ENCODE results near the gene MYH14. TPM values are rescaled to one million over a fixed set of nuclear protein-coding genes. Genes with fewer than 3 reads are reported as not detected.

MYH14 gene
- total and polyA plus RNA-seq, 9 of the 15 experiments (the other 6 are each of a cell fraction or from before 2014, with no cell fraction given), result 0.04 to 0.86 (median 0.19) TPM; not detected in 2

DNA sequence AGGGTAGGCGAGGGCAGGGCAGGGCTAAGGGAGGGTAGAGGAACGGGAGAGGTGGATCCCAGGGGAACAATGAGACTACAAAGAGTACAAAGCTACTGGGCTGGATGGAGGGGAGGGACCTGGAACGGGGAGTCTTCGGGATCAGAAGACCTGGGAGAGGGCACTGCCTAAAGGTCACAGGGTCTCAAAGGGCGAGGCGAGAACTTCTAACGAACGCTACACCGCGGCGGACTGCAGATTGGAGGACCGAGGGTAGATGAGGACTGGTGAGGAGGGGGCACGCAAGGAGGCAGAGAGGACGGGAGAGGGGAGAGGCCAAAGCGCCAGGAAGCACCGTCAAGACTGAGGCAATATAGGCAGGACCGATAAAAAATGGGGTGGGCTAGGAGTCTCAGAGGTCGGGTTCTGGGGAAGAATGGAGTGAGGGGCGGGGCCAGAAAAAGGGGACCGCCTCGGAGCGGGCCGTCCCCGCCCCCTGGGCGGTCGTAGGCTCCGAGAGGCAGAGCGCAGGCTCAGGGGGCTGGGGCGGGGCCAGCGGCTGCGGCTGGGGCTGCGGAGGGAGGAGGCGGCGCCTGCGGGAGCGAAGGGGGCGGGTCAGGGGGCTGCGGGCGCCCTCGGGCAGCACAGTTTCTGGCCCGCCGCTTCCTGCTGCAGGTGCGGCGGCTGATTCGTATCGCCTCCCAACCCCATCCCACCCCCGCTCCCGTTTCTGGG lies 127.1 kb downstream of the MYH14 start (continued):
- TF ChIP-seq NUFIP1 (IDR thresholded peaks at IDR 0.05; ENCODE audit: partially characterized antibody), result no peak
- TF ChIP-seq ARNT (IDR thresholded peaks at IDR 0.05), result peak; percentile 21 to 35; a peak in 2 of 4 replicates
- no peak for TF ChIP-seq ZNF699 (CRISPR knock-in tag; IDR thresholded peaks at IDR 0.05; ENCODE audit: insufficient replicate concordance)
- no peak for TF ChIP-seq SMARCC2 (IDR thresholded peaks at IDR 0.05; ENCODE audit: low read depth)
- TF ChIP-seq CHD4 (IDR thresholded peaks at IDR 0.05; ENCODE audit: insufficient read depth, insufficient replicate concordance, low read depth, low read length, poor library complexity, severe bottlenecking), result no peak
- TF ChIP-seq IFI16 (CRISPR knock-in tag; IDR thresholded peaks at IDR 0.05), result no peak
- TF ChIP-seq, protein P1, sequence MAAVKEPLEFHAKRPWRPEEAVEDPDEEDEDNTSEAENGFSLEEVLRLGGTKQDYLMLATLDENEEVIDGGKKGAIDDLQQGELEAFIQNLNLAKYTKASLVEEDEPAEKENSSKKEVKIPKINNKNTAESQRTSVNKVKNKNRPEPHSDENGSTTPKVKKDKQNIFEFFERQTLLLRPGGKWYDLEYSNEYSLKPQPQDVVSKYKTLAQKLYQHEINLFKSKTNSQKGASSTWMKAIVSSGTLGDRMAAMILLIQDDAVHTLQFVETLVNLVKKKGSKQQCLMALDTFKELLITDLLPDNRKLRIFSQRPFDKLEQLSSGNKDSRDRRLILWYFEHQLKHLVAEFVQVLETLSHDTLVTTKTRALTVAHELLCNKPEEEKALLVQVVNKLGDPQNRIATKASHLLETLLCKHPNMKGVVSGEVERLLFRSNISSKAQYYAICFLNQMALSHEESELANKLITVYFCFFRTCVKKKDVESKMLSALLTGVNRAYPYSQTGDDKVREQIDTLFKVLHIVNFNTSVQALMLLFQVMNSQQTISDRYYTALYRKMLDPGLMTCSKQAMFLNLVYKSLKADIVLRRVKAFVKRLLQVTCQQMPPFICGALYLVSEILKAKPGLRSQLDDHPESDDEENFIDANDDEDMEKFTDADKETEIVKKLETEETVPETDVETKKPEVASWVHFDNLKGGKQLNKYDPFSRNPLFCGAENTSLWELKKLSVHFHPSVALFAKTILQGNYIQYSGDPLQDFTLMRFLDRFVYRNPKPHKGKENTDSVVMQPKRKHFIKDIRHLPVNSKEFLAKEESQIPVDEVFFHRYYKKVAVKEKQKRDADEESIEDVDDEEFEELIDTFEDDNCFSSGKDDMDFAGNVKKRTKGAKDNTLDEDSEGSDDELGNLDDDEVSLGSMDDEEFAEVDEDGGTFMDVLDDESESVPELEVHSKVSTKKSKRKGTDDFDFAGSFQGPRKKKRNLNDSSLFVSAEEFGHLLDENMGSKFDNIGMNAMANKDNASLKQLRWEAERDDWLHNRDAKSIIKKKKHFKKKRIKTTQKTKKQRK (IDR thresholded peaks at IDR 0.05; ENCODE audit: borderline replicate concordance, low read depth, low read length), result no peak
- TF ChIP-seq ZNF274 (IDR thresholded peaks at IDR 0.05; ENCODE audit: borderline replicate concordance, low read depth, low read length), result no peak
- TF ChIP-seq ZNF212 (CRISPR knock-in tag; IDR thresholded peaks at IDR 0.05), result no peak
- no peak for TF ChIP-seq TOE1 (IDR thresholded peaks at IDR 0.05; ENCODE audit: borderline replicate concordance)
- TF ChIP-seq TOE1 (CRISPR knock-in tag; IDR thresholded peaks at IDR 0.05; ENCODE audit: borderline replicate concordance, low read depth), result no peak
- no peak for TF ChIP-seq CBX1 (IDR thresholded peaks at IDR 0.05; ENCODE audit: low read depth)
- no peak for TF ChIP-seq ZNF780A (CRISPR knock-in tag; IDR thresholded peaks at IDR 0.05)
- TF ChIP-seq ZNF282 (CRISPR knock-in tag; IDR thresholded peaks at IDR 0.05), result no peak
- peak; percentile 78 for TF ChIP-seq ZNF263 (CRISPR knock-in tag; IDR thresholded peaks at IDR 0.05; ENCODE audit: borderline replicate concordance)
- TF ChIP-seq TCFL5 (CRISPR knock-in tag; conservative IDR thresholded peaks at IDR 0.05), result no peak
- TF ChIP-seq, protein P2, sequence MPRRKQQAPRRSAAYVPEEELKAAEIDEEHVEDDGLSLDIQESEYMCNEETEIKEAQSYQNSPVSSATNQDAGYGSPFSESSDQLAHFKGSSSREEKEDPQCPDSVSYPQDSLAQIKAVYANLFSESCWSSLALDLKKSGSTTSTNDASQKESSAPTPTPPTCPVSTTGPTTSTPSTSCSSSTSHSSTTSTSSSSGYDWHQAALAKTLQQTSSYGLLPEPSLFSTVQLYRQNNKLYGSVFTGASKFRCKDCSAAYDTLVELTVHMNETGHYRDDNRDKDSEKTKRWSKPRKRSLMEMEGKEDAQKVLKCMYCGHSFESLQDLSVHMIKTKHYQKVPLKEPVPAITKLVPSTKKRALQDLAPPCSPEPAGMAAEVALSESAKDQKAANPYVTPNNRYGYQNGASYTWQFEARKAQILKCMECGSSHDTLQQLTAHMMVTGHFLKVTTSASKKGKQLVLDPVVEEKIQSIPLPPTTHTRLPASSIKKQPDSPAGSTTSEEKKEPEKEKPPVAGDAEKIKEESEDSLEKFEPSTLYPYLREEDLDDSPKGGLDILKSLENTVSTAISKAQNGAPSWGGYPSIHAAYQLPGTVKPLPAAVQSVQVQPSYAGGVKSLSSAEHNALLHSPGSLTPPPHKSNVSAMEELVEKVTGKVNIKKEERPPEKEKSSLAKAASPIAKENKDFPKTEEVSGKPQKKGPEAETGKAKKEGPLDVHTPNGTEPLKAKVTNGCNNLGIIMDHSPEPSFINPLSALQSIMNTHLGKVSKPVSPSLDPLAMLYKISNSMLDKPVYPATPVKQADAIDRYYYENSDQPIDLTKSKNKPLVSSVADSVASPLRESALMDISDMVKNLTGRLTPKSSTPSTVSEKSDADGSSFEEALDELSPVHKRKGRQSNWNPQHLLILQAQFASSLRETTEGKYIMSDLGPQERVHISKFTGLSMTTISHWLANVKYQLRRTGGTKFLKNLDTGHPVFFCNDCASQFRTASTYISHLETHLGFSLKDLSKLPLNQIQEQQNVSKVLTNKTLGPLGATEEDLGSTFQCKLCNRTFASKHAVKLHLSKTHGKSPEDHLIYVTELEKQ (CRISPR knock-in tag; IDR thresholded peaks at IDR 0.05), result no peak
- TF ChIP-seq ZNF124 (CRISPR knock-in tag; IDR thresholded peaks at IDR 0.05), result no peak
- TF ChIP-seq TAL1 (IDR thresholded peaks at IDR 0.05), result no peak
- TF ChIP-seq DPF2 (IDR thresholded peaks at IDR 0.05), result peak; percentile 70
- TF ChIP-seq ZNF316 (IDR thresholded peaks at IDR 0.05), result no peak
- no peak for TF ChIP-seq ETV6 (IDR thresholded peaks at IDR 0.05; ENCODE audit: borderline replicate concordance in 1 of 2, low read depth in 2 of 2, low read length in 1 of 2)
- no peak for TF ChIP-seq ETV6 (CRISPR knock-in tag; IDR thresholded peaks at IDR 0.05; ENCODE audit: borderline replicate concordance)

Data from K562 (cell line).